HEK293 (cell line): ENCODE data around the gene SYNE1.
A peak's percentile ranks its signal among the peaks of the same experiment; 100 is the strongest.

Experiments used
- CTCF ChIA-PET: fragments of 350-600 bp; formaldehyde crosslinking; extraction: SDS; loops from one replicate; lab custom pipeline; 2021; ENCODE audit warnings: antibody characterized with exemption; lab: Yijun Ruan, JAX
- POLR2A ChIA-PET: fragments of 300-600 bp; formaldehyde crosslinking; extraction: SDS; loops from one replicate; lab custom pipeline; 2020; ENCODE audit warnings: antibody characterized with exemption, inconsistent platforms; lab: Yijun Ruan, JAX
- H3K27ac ChIP-seq: fragments of 200-500 bp; sonication (Bioruptor generic); 2 replicates; pipeline ENCODE4 v1.5.1; 2014; ENCODE audit warnings: low read depth, low read length, control low read depth, inconsistent platforms; ENCODE audit errors: extremely low read depth
- H3K36me3 ChIP-seq, 2 experiments: fragments of 200-500 bp in 1 of 2; sonication (Bioruptor generic) in 1 of 2; 1 replicate in 1 of 2; 2 replicates in 1 of 2; pipeline ENCODE4 v1.5.1; 2014 to 2017; ENCODE audit warnings: inconsistent platforms in 2 of 2, low read length in 2 of 2; ENCODE audit not compliant: control insufficient read depth in 2 of 2, insufficient read depth in 1 of 2
- H3K4me1 ChIP-seq: fragments of 200-500 bp; sonication (Bioruptor generic); 2 replicates; pipeline ENCODE4 v1.5.1; 2014; ENCODE audit warnings: mild to moderate bottlenecking, low read length, inconsistent platforms; ENCODE audit not compliant: control insufficient read depth, insufficient read depth
- H3K4me3 ChIP-seq: 2 replicates; pipeline ENCODE4 v1.5.1; 2011; ENCODE audit warnings: low read depth, mild to moderate bottlenecking, control low read depth, low read length, moderate library complexity
- H3K9me3 ChIP-seq: fragments of 200-500 bp; sonication (Bioruptor generic); 2 replicates; pipeline ENCODE4 v1.5.1; 2014; ENCODE audit warnings: low read depth, low read length, inconsistent platforms; ENCODE audit not compliant: control insufficient read depth, insufficient read depth
- IKZF3 ChIP-seq: fragments of 450-650 bp; IDR thresholded peaks from 2 replicates; pipeline ENCODE4 v1.5.0; 2018; ENCODE audit warnings: missing biosample characterization, mild to moderate bottlenecking, missing genetic modification characterization, moderate library complexity
- KLF9 ChIP-seq: fragments of 450-650 bp; formaldehyde crosslinking; IDR thresholded peaks from 2 replicates; pipeline ENCODE4 v1.5.1; 2016; ENCODE audit warnings: missing biosample characterization, missing genetic modification characterization, low read depth
- OVOL3 ChIP-seq: fragments of 450-650 bp; formaldehyde crosslinking; IDR thresholded peaks from 2 replicates; pipeline ENCODE4 v1.5.1; 2016; ENCODE audit warnings: missing biosample characterization, missing genetic modification characterization
- SCRT2 ChIP-seq: fragments of 450-650 bp; formaldehyde crosslinking; IDR thresholded peaks from 2 replicates; pipeline ENCODE4 v1.5.1; 2016; ENCODE audit warnings: missing biosample characterization, missing genetic modification characterization
- SP2 ChIP-seq: fragments of 450-650 bp; formaldehyde crosslinking; IDR thresholded peaks from 2 replicates; pipeline ENCODE4 v1.5.1; 2016; ENCODE audit warnings: missing biosample characterization, missing genetic modification characterization
- SP7 ChIP-seq: fragments of 450-650 bp; formaldehyde crosslinking; IDR thresholded peaks from 2 replicates; pipeline ENCODE4 v1.5.1; 2016; ENCODE audit warnings: missing biosample characterization, missing genetic modification characterization
- TCF7L2 ChIP-seq: IDR thresholded peaks from 2 replicates; pipeline ENCODE4 v1.6.1; 2011; ENCODE audit warnings: low read depth, mild to moderate bottlenecking, inconsistent platforms, low read length, moderate library complexity, borderline replicate concordance
- ZEB2 ChIP-seq: fragments of 450-650 bp; formaldehyde crosslinking; IDR thresholded peaks from 2 replicates; pipeline ENCODE4 v1.5.1; 2016; ENCODE audit warnings: missing biosample characterization, missing genetic modification characterization
- ZNF19 ChIP-seq: fragments of 450-650 bp; formaldehyde crosslinking; IDR thresholded peaks from 2 replicates; pipeline ENCODE4; 2016; ENCODE audit warnings: missing biosample characterization, missing genetic modification characterization, low read depth
- ZNF335 ChIP-seq: fragments of 450-650 bp; formaldehyde crosslinking; conservative IDR thresholded peaks from 2 replicates; pipeline ENCODE4 v1.5.1; 2016; ENCODE audit warnings: missing biosample characterization, missing genetic modification characterization
- ZNF341 ChIP-seq: fragments of 450-650 bp; formaldehyde crosslinking; IDR thresholded peaks from 2 replicates; pipeline ENCODE4; 2016; ENCODE audit warnings: low read depth, missing biosample characterization, missing genetic modification characterization
- TF ChIP-seq, protein P1 (sequence below): fragments of 450-650 bp; formaldehyde crosslinking; IDR thresholded peaks from 2 replicates; pipeline ENCODE4 v1.5.1; 2016; ENCODE audit warnings: missing biosample characterization, missing genetic modification characterization
- TF ChIP-seq, protein P2 (sequence below): fragments of 450-650 bp; formaldehyde crosslinking; IDR thresholded peaks from 2 replicates; pipeline ENCODE4 v1.5.1; 2017; ENCODE audit warnings: missing biosample characterization, missing genetic modification characterization
- TF ChIP-seq, protein P3 (sequence below): fragments of 450-650 bp; formaldehyde crosslinking; IDR thresholded peaks from 2 replicates; pipeline ENCODE4 v1.5.1; 2016; ENCODE audit warnings: missing biosample characterization, missing genetic modification characterization
- TF ChIP-seq, protein P4 (sequence below): fragments of 450-650 bp; formaldehyde crosslinking; IDR thresholded peaks from 2 replicates; pipeline ENCODE4 v1.5.1; 2017; ENCODE audit warnings: missing biosample characterization, missing genetic modification characterization

SYNE1 gene

GRCh38 chr6:152474354-152474753, 162.8 kb downstream of the SYNE1 start (continued):
- TF ChIP-seq, protein P1, sequence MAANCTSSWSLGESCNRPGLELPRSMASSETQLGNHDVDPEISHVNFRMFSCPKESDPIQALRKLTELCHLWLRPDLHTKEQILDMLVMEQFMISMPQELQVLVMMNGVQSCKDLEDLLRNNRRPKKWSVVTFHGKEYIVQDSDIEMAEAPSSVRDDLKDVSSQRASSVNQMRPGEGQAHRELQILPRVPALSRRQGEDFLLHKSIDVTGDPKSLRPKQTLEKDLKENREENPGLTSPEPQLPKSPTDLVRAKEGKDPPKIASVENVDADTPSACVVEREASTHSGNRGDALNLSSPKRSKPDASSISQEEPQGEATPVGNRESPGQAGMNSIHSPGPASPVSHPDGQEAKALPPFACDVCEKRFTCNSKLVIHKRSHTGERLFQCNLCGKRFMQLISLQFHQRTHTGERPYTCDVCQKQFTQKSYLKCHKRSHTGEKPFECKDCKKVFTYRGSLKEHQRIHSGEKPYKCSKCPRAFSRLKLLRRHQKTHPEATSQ (tag by site-specific recombination), result no peak
- no peak for TF ChIP-seq OVOL3 (tag by site-specific recombination)
- no peak for TF ChIP-seq KLF9
- no peak for TF ChIP-seq ZEB2 (tag by site-specific recombination)

- no peaks in the 10 kb centered on the region for H3K36me3 ChIP-seq
- 0 out of 2 replicates have a peak, but pooled peaks cover 3% of the 10 kb centered on the region for H3K4me1 ChIP-seq
- TF ChIP-seq ZNF341 (tag by site-specific recombination) (no peak), SP7 (tag by site-specific recombination) (no peak), TCF7L2 (no peak), SP2 (tag by site-specific recombination) (no peak)
- H3K27ac ChIP-seq, result no peak overlapping the region
- ChIA-PET POLR2A (no interaction called here), CTCF (no interaction called here)
- H3K9me3 ChIP-seq, result no peaks in the 10 kb centered on the region
- H3K4me3 ChIP-seq, result no peak overlapping the region
Measured at GRCh38 chr6:152472325-152472724, 164.8 kb downstream of the SYNE1 start.

- ChIA-PET CTCF (interaction anchor here (0.6 to 0.8 kb wide), 3 partner anchors 9 to 705 kb away, joined by 3 to 4 read pairs (median 4); no protein-coding TSS in a partner anchor), POLR2A (no interaction called here)
- 0 out of 2 replicates have a peak, but pooled peaks cover 3% of the 10 kb centered on the region for H3K4me1 ChIP-seq
- H3K36me3 ChIP-seq, result no peaks in the 10 kb centered on the region
- H3K9me3 ChIP-seq, result no peaks in the 10 kb centered on the region
- H3K4me3 ChIP-seq, result no peak overlapping the region
- no peak for TF ChIP-seq ZNF335 (tag by site-specific recombination)
- peak; percentile 26; the same call in 1 of the 2 replicates for TF ChIP-seq SCRT2
- TF ChIP-seq IKZF3 (tag by site-specific recombination), result no peak
- TF ChIP-seq, protein P2, sequence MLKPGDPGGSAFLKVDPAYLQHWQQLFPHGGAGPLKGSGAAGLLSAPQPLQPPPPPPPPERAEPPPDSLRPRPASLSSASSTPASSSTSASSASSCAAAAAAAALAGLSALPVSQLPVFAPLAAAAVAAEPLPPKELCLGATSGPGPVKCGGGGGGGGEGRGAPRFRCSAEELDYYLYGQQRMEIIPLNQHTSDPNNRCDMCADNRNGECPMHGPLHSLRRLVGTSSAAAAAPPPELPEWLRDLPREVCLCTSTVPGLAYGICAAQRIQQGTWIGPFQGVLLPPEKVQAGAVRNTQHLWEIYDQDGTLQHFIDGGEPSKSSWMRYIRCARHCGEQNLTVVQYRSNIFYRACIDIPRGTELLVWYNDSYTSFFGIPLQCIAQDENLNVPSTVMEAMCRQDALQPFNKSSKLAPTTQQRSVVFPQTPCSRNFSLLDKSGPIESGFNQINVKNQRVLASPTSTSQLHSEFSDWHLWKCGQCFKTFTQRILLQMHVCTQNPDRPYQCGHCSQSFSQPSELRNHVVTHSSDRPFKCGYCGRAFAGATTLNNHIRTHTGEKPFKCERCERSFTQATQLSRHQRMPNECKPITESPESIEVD (tag by site-specific recombination), result no peak
- TF ChIP-seq, protein P3, sequence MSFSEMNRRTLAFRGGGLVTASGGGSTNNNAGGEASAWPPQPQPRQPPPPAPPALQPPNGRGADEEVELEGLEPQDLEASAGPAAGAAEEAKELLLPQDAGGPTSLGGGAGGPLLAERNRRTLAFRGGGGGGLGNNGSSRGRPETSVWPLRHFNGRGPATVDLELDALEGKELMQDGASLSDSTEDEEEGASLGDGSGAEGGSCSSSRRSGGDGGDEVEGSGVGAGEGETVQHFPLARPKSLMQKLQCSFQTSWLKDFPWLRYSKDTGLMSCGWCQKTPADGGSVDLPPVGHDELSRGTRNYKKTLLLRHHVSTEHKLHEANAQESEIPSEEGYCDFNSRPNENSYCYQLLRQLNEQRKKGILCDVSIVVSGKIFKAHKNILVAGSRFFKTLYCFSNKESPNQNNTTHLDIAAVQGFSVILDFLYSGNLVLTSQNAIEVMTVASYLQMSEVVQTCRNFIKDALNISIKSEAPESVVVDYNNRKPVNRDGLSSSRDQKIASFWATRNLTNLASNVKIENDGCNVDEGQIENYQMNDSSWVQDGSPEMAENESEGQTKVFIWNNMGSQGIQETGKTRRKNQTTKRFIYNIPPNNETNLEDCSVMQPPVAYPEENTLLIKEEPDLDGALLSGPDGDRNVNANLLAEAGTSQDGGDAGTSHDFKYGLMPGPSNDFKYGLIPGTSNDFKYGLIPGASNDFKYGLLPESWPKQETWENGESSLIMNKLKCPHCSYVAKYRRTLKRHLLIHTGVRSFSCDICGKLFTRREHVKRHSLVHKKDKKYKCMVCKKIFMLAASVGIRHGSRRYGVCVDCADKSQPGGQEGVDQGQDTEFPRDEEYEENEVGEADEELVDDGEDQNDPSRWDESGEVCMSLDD, result no peak
- TF ChIP-seq, protein P4, sequence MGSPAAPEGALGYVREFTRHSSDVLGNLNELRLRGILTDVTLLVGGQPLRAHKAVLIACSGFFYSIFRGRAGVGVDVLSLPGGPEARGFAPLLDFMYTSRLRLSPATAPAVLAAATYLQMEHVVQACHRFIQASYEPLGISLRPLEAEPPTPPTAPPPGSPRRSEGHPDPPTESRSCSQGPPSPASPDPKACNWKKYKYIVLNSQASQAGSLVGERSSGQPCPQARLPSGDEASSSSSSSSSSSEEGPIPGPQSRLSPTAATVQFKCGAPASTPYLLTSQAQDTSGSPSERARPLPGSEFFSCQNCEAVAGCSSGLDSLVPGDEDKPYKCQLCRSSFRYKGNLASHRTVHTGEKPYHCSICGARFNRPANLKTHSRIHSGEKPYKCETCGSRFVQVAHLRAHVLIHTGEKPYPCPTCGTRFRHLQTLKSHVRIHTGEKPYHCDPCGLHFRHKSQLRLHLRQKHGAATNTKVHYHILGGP, result no peak
- no peak for TF ChIP-seq ZNF19 (tag by site-specific recombination)
- H3K27ac ChIP-seq, result no peak overlapping the region
Measured at GRCh38 chr6:152471456-152472265, 165.5 kb downstream of the SYNE1 start.
